ENCODE measurements around the gene PLXNC1. TPM values are rescaled to one million over a fixed set of nuclear protein-coding genes. Genes with fewer than 3 reads are reported as not detected.
A peak's percentile ranks its signal among the peaks of the same experiment; 100 is the strongest.

PLXNC1 gene
- total RNA-seq, 6 donors from 2014 or later: 14.1 to 51.3 (median 24.6) TPM

GRCh38 chr12:94261119-94261518, 112.7 kb downstream of the PLXNC1 start:
- TF ChIP-seq POLR2A (IDR thresholded peaks at IDR 0.05): no peak
- TF ChIP-seq POLR2AphosphoS5 (IDR thresholded peaks at IDR 0.05): no peak
- no peak for TF ChIP-seq EP300 (IDR thresholded peaks at IDR 0.05)
- TF ChIP-seq, protein P1, sequence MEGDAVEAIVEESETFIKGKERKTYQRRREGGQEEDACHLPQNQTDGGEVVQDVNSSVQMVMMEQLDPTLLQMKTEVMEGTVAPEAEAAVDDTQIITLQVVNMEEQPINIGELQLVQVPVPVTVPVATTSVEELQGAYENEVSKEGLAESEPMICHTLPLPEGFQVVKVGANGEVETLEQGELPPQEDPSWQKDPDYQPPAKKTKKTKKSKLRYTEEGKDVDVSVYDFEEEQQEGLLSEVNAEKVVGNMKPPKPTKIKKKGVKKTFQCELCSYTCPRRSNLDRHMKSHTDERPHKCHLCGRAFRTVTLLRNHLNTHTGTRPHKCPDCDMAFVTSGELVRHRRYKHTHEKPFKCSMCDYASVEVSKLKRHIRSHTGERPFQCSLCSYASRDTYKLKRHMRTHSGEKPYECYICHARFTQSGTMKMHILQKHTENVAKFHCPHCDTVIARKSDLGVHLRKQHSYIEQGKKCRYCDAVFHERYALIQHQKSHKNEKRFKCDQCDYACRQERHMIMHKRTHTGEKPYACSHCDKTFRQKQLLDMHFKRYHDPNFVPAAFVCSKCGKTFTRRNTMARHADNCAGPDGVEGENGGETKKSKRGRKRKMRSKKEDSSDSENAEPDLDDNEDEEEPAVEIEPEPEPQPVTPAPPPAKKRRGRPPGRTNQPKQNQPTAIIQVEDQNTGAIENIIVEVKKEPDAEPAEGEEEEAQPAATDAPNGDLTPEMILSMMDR (IDR thresholded peaks at IDR 0.05): no peak
- DNase-seq: no peak
- WGBS, 2 donors: 85 to 90% methylated on average over 2 of the region's 2 CpGs
- Histone ChIP-seq H3K36me3 (peaks cover 0 to 2% (median 0%) of the 10 kb centered on the region in 4 donors), H3K4me3 (no peak overlapping the region), H3K27ac (peak overlapping the region in 2 of 4 donors; percentile 84 to 90), H3K4me1 (peaks cover 27 to 41% (median 36%) of the 10 kb centered on the region in 4 donors), H3K9me3 (no peaks in the 10 kb centered on the region), H3K27me3 (no peaks in the 10 kb centered on the region)
- ATAC-seq (ENCODE audit: low FRiP score in 2 of 2): no peak

- H3K9me3 ChIP-seq: no peaks in the 10 kb centered on the region
- ATAC-seq (ENCODE audit: low FRiP score in 2 of 2): peak in 1 of 2 donors; percentile 20
- H3K4me3 ChIP-seq: peak overlapping the region in 3 of 4 donors; percentile 42 to 57 (median 47)
- peak overlapping the region; percentile 80 to 91 (median 87) for H3K27ac ChIP-seq
- 43 to 57% methylated on average over 3 of the region's 3 CpGs for WGBS, 2 donors
- TF ChIP-seq, protein P1 (IDR thresholded peaks at IDR 0.05): no peak
- TF ChIP-seq POLR2A (IDR thresholded peaks at IDR 0.05): no peak
- TF ChIP-seq POLR2AphosphoS5 (IDR thresholded peaks at IDR 0.05): no peak
- peaks cover 29 to 47% (median 39%) of the 10 kb centered on the region in 4 donors for H3K4me1 ChIP-seq
- no peak for DNase-seq
- H3K36me3 ChIP-seq: no peaks in the 10 kb centered on the region
- H3K27me3 ChIP-seq: no peaks in the 10 kb centered on the region
Measured at GRCh38 chr12:94261786-94262185, 113.4 kb downstream of the PLXNC1 start.

- peak; percentile 91 to 92 for ATAC-seq (ENCODE audit: low FRiP score in 2 of 2)
- H3K27ac ChIP-seq: peak overlapping the region; percentile 80 to 91 (median 87)
- peaks cover 31 to 50% (median 41%) of the 10 kb centered on the region in 4 donors for H3K4me1 ChIP-seq
- H3K27me3 ChIP-seq: no peaks in the 10 kb centered on the region
- H3K9me3 ChIP-seq: no peaks in the 10 kb centered on the region
- TF ChIP-seq POLR2AphosphoS5 (IDR thresholded peaks at IDR 0.05) (peak; percentile 70 to 91), POLR2A (IDR thresholded peaks at IDR 0.05) (peak in 3 of 4 donors; percentile 34 to 56 (median 52)), EP300 (IDR thresholded peaks at IDR 0.05) (peak in 2 of 4 donors; percentile 60 to 95)
- TF ChIP-seq, protein P1 (IDR thresholded peaks at IDR 0.05): peak in 3 of 6 experiments; percentile 15 to 37 (median 17)
- DNase-seq: peak; percentile 89 to 94
- peak overlapping the region; percentile 3 to 57 (median 44) for H3K4me3 ChIP-seq
- no peaks in the 10 kb centered on the region for H3K36me3 ChIP-seq
- 10 to 15% methylated on average over 15 to 16 of the region's 17 CpGs for WGBS, 2 donors
Measured at GRCh38 chr12:94262228-94263010, 114.0 kb downstream of the PLXNC1 start.

GRCh38 chr12:94263011-94263811, 114.8 kb downstream of the PLXNC1 start:
- peak overlapping the region in 3 of 4 donors; percentile 42 to 57 (median 47) for H3K4me3 ChIP-seq
- peak in 1 of 2 donors; percentile 33 for DNase-seq
- WGBS, 2 donors: 64 to 75% methylated on average over 4 to 14 of the region's 14 CpGs
- ATAC-seq (ENCODE audit: low FRiP score in 2 of 2): peak in 1 of 2 donors; percentile 42
- peak overlapping the region; percentile 80 to 91 (median 87) for H3K27ac ChIP-seq
- H3K27me3 ChIP-seq: no peaks in the 10 kb centered on the region
- no peaks in the 10 kb centered on the region for H3K36me3 ChIP-seq
- H3K9me3 ChIP-seq: no peaks in the 10 kb centered on the region
- H3K4me1 ChIP-seq: peaks cover 39 to 57% (median 49%) of the 10 kb centered on the region in 4 donors
- TF ChIP-seq, protein P1 (IDR thresholded peaks at IDR 0.05): no peak

Data from upper lobe of left lung (tissue), 6 donors.